ENCODE measurements around the gene NT5C3B. TPM values are rescaled to one million over a fixed set of nuclear protein-coding genes. Genes with fewer than 3 reads are reported as not detected.

NT5C3B gene
- total and polyA plus RNA-seq, 2 experiments from 2014 or later: 47.7 to 87.8 TPM

DNA sequence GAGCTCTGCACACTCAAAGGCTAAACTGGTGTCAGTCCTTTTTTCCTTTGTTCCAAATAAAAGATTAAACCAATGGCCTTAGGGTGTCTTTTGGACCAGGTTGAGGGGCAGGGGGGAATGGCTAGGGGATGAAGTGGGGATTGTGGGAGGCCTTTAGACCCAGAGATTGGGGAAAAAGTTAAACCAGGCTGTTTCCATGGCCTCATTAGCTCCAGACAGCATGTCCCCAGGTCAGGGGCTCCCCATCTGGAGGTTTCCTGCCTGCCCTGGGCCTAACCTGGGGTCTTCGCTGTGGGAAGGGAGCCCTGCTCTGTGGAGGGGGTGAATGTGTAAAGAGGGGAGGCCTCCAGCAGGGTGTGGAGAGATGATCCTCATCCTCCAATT lies 12.9 kb downstream of the NT5C3B start:
- Histone ChIP-seq H3K4me2 (no peak overlapping the region), H3K36me3 (replicated peaks; ENCODE audit: insufficient read depth, low read depth) (no peaks in the 10 kb centered on the region), H3K27ac (no peak overlapping the region), H3K9me3 (ENCODE audit: low read depth) (no peaks in the 10 kb centered on the region), H3K9me2 (replicated peaks; ENCODE audit: insufficient read depth) (no peaks in the 10 kb centered on the region), H3K4me1 (ENCODE audit: insufficient read depth) (no peaks in the 10 kb centered on the region), H4K20me1 (ENCODE audit: insufficient read depth, poor library complexity, severe bottlenecking) (no peaks in the 10 kb centered on the region), H3K4me3 (no peak overlapping the region), H3K79me2 (no peaks in the 10 kb centered on the region), H3K27me3 (no peaks in the 10 kb centered on the region), H2AFZ (no peak overlapping the region)
- 90% methylated on average over 1 of the region's 1 CpG for WGBS (ENCODE audit: low lambda C conversion rate, missing lambda C conversion rate)
- no peak for DNase-seq (ENCODE audit: low spot score)
- no peak for TF ChIP-seq EZH2 (IDR thresholded peaks at IDR 0.05; ENCODE audit: borderline replicate concordance)
- TF ChIP-seq, protein P1, sequence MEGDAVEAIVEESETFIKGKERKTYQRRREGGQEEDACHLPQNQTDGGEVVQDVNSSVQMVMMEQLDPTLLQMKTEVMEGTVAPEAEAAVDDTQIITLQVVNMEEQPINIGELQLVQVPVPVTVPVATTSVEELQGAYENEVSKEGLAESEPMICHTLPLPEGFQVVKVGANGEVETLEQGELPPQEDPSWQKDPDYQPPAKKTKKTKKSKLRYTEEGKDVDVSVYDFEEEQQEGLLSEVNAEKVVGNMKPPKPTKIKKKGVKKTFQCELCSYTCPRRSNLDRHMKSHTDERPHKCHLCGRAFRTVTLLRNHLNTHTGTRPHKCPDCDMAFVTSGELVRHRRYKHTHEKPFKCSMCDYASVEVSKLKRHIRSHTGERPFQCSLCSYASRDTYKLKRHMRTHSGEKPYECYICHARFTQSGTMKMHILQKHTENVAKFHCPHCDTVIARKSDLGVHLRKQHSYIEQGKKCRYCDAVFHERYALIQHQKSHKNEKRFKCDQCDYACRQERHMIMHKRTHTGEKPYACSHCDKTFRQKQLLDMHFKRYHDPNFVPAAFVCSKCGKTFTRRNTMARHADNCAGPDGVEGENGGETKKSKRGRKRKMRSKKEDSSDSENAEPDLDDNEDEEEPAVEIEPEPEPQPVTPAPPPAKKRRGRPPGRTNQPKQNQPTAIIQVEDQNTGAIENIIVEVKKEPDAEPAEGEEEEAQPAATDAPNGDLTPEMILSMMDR (IDR thresholded peaks at IDR 0.05; ENCODE audit: poor library complexity): no peak
- TF ChIP-seq EZH2phosphoT487 (IDR thresholded peaks at IDR 0.05; ENCODE audit: low read depth, severe bottlenecking, unreplicated experiment): no peak

DNA sequence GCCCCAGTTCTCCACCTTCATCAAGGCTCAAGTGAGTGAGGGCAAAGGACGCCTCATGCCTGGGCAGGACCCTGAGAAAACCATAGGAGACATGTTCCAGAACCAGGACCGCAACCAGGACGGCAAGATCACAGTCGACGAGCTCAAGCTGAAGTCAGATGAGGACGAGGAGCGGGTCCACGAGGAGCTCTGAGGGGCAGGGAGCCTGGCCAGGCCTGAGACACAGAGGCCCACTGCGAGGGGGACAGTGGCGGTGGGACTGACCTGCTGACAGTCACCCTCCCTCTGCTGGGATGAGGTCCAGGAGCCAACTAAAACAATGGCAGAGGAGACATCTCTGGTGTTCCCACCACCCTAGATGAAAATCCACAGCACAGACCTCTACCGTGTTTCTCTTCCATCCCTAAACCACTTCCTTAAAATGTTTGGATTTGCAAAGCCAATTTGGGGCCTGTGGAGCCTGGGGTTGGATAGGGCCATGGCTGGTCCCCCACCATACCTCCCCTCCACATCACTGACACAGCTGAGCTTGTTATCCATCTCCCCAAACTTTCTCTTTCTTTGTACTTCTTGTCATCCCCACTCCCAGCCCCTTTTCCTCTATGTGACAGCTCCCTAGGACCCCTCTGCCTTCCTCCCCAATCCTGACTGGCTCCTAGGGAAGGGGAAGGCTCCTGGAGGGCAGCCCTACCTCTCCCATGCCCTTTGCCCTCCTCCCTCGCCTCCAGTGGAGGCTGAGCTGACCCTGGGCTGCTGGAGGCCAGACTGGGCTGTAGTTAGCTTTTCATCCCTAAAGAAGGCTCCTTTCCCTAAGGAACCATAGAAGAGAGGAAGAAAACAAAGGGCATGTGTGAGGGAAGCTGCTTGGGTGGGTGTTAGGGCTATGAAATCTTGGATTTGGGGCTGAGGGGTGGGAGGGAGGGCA lies 13.6 kb downstream of the NT5C3B start:
- Histone ChIP-seq H3K9me3 (ENCODE audit: low read depth) (no peaks in the 10 kb centered on the region), H3K4me3 (no peak overlapping the region), H3K27ac (no peak overlapping the region), H3K36me3 (replicated peaks; ENCODE audit: insufficient read depth, low read depth) (no peaks in the 10 kb centered on the region), H3K79me2 (no peaks in the 10 kb centered on the region), H3K4me2 (no peak overlapping the region), H4K20me1 (ENCODE audit: insufficient read depth, poor library complexity, severe bottlenecking) (no peaks in the 10 kb centered on the region), H2AFZ (no peak overlapping the region), H3K4me1 (ENCODE audit: insufficient read depth) (no peaks in the 10 kb centered on the region), H3K9me2 (replicated peaks; ENCODE audit: insufficient read depth) (no peaks in the 10 kb centered on the region), H3K27me3 (no peaks in the 10 kb centered on the region)
- no peak for DNase-seq (ENCODE audit: low spot score)
- TF ChIP-seq, protein P1 (IDR thresholded peaks at IDR 0.05; ENCODE audit: poor library complexity): no peak
- no peak for TF ChIP-seq EZH2phosphoT487 (IDR thresholded peaks at IDR 0.05; ENCODE audit: low read depth, severe bottlenecking, unreplicated experiment)
- TF ChIP-seq EZH2 (IDR thresholded peaks at IDR 0.05; ENCODE audit: borderline replicate concordance): no peak
- 93% methylated on average over 12 of the region's 12 CpGs for WGBS (ENCODE audit: low lambda C conversion rate, missing lambda C conversion rate)

DNA sequence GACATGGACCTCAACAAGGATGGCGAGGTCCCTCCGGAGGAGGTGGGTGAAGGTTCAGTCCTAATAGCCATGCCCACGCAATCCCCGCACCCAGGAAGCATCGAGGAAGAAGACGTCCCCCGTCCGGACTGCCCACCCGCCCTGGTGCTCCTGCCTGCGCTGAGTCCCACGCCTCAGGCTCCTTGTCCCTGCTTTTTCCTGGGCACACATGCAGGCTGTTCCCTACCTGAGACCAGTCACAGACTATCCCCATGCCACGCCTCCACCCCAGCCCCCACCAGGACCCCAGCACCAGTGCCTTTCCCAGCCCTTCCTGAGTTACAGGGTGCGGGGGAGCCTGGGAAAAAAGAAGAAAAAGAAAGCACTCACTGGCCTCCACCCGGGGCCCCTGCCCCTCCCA lies 14.3 kb downstream of the NT5C3B start:
- no peak overlapping the region for H3K4me3 ChIP-seq
- no peak overlapping the region for H3K27ac ChIP-seq
- no peaks in the 10 kb centered on the region for H3K9me2 ChIP-seq (replicated peaks; ENCODE audit: insufficient read depth)
- no peak for DNase-seq (ENCODE audit: low spot score)
- H3K79me2 ChIP-seq: peaks cover 4% of the 10 kb centered on the region
- H3K36me3 ChIP-seq (replicated peaks; ENCODE audit: insufficient read depth, low read depth): no peaks in the 10 kb centered on the region
- TF ChIP-seq, protein P1 (IDR thresholded peaks at IDR 0.05; ENCODE audit: poor library complexity): no peak
- H2AFZ ChIP-seq: no peak overlapping the region
- no peaks in the 10 kb centered on the region for H3K9me3 ChIP-seq (ENCODE audit: low read depth)
- whole genome bisulfite sequencing (ENCODE audit: low lambda C conversion rate, missing lambda C conversion rate): 87% methylated on average over 3 of the region's 14 CpGs
- no peaks in the 10 kb centered on the region for H3K27me3 ChIP-seq
- H4K20me1 ChIP-seq (ENCODE audit: insufficient read depth, poor library complexity, severe bottlenecking): no peaks in the 10 kb centered on the region
- no peaks in the 10 kb centered on the region for H3K4me1 ChIP-seq (ENCODE audit: insufficient read depth)
- no peak overlapping the region for H3K4me2 ChIP-seq
